ENCODE results near the gene NPSR1. TPM values are rescaled to one million over a fixed set of nuclear protein-coding genes. Genes with fewer than 3 reads are reported as not detected.

Gene NPSR1
- total RNA-seq, 1 donor from 2014 or later, result not detected

DNA sequence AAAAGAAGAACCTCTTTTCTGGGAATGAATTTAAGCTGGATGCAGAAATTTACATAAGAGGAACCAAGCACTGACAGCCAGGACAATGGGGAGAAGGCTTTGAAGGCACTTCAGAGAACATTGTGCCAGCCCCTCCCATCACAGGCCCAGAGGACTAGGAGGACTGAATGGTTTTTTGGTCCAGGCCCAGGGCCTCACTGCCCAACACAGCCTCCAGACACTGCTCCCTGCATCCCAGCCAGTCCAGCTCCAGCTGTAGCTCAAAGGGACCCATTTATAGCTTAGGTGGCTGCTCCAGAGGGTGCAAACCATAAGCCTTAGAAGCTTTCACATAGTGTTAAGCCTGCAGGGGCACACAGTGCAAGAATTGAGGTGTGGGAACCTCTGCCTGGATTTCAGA lies 237.2 kb downstream of the NPSR1 start:
- H3K27ac ChIP-seq, result no peak overlapping the region
- no peaks in the 10 kb centered on the region for H3K27me3 ChIP-seq
- H3K9me3 ChIP-seq, result no peaks in the 10 kb centered on the region
- no peak overlapping the region for H3K4me3 ChIP-seq
- TF ChIP-seq, protein P1, sequence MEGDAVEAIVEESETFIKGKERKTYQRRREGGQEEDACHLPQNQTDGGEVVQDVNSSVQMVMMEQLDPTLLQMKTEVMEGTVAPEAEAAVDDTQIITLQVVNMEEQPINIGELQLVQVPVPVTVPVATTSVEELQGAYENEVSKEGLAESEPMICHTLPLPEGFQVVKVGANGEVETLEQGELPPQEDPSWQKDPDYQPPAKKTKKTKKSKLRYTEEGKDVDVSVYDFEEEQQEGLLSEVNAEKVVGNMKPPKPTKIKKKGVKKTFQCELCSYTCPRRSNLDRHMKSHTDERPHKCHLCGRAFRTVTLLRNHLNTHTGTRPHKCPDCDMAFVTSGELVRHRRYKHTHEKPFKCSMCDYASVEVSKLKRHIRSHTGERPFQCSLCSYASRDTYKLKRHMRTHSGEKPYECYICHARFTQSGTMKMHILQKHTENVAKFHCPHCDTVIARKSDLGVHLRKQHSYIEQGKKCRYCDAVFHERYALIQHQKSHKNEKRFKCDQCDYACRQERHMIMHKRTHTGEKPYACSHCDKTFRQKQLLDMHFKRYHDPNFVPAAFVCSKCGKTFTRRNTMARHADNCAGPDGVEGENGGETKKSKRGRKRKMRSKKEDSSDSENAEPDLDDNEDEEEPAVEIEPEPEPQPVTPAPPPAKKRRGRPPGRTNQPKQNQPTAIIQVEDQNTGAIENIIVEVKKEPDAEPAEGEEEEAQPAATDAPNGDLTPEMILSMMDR (IDR thresholded peaks at IDR 0.05), result no peak
- no peaks in the 10 kb centered on the region for H3K4me1 ChIP-seq
- DNase-seq (ENCODE audit: low spot score in 2 of 2), result no peak
- intact Hi-C loops (cut with DNase I), result no loop called here
- H3K36me3 ChIP-seq, result no peaks in the 10 kb centered on the region
